Measurements from ENCODE around the gene BMERB1. TPM values are rescaled to one million over a fixed set of nuclear protein-coding genes. Genes with fewer than 3 reads are reported as not detected.

BMERB1 gene
- total RNA-seq, 1 donor from 2014 or later = 45.4 TPM

DNA sequence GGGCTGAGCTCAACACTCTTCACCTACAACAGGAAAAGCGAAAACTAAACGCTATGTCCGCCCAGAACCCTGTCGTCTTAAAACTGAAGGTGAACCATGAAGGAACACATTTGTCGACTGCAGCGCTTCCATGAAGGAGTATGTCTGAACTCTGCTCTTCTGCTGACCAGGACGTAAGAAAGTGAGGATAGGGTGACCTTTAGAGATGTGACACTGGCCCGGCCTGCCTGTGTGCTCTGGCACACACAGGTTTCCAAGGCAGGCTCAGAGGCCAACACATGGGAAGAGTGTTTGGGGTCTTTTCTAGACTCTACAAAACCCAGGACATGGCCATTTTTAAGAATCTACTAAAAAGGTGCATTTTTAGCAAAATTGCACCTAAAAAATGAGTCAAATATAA, 187.5 kb downstream of the BMERB1 start:
- TF ChIP-seq, protein P1, sequence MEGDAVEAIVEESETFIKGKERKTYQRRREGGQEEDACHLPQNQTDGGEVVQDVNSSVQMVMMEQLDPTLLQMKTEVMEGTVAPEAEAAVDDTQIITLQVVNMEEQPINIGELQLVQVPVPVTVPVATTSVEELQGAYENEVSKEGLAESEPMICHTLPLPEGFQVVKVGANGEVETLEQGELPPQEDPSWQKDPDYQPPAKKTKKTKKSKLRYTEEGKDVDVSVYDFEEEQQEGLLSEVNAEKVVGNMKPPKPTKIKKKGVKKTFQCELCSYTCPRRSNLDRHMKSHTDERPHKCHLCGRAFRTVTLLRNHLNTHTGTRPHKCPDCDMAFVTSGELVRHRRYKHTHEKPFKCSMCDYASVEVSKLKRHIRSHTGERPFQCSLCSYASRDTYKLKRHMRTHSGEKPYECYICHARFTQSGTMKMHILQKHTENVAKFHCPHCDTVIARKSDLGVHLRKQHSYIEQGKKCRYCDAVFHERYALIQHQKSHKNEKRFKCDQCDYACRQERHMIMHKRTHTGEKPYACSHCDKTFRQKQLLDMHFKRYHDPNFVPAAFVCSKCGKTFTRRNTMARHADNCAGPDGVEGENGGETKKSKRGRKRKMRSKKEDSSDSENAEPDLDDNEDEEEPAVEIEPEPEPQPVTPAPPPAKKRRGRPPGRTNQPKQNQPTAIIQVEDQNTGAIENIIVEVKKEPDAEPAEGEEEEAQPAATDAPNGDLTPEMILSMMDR (IDR thresholded peaks at IDR 0.05) = no peak
- DNase-seq (ENCODE audit: low spot score in 2 of 2) = no peak
- intact Hi-C loops (cut with DNase I) = no loop called here
- Histone ChIP-seq H3K27me3 (no peaks in the 10 kb centered on the region), H3K27ac (no peak overlapping the region), H3K36me3 (peaks cover 53 to 65% of the 10 kb centered on the region in 2 donors), H3K9me3 (no peaks in the 10 kb centered on the region), H3K4me1 (peaks cover 0 to 13% of the 10 kb centered on the region in 2 donors), H3K4me3 (no peak overlapping the region)

DNA sequence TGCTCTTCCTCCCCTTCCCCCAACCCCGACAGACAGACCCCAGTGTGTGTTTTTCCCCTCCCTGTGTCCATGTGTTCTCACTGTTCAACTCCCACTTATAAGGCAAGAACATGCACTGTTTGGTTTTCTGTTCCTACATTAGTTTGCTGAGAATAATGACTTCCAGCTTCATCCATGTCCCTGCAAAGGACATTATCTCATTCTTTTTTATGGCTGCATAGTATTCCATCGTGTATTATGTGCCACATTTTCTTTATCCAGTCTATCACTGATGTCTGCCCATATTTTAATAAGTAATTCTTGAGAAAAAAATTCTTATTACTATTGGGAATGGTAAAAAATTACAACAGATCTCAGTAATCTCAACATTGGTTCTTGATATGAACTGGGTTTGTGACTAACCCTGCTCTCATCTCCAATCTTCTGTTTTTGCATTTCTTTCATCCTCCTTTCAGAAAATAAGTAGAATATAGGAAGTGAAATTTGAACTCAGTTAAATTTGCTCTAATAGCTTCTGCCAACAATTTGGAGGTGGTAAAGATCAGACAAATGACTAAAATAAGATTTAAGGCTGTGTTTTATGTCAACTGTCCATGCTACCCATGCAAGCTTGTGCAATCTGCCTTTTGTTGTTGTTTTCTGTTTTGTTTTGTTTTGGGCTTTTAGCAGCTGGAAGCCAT, 197.5 kb downstream of the BMERB1 start:
- no peak for DNase-seq (ENCODE audit: low spot score in 2 of 2)
- Histone ChIP-seq H3K27ac (no peak overlapping the region), H3K4me3 (no peak overlapping the region), H3K27me3 (no peaks in the 10 kb centered on the region), H3K36me3 (peaks cover 67 to 75% of the 10 kb centered on the region in 2 donors), H3K9me3 (no peaks in the 10 kb centered on the region), H3K4me1 (no peaks in the 10 kb centered on the region)
- TF ChIP-seq, protein P1 (IDR thresholded peaks at IDR 0.05) = no peak
- intact Hi-C loops (cut with DNase I) = no loop called here

DNA sequence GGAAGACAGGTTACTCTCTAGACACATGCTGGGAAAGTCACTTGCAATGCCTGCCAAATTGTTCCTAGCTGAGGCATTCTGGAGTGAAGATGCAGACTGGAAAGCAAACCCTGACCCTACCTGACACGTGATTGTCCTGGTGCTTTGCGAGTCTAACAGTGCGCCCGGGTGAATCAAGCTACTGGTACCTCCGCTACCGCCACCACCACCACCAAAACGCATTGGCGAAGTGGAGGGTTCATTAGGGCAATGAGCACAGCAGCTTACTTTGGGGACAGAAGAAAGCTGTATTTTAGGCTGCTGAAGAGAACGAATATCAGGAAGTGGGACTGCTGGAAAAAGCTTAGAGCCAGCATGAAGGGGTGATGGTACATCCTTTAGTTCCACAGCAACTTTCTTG, 201.5 kb downstream of the BMERB1 start:
- Histone ChIP-seq H3K4me1 (no peaks in the 10 kb centered on the region), H3K36me3 (peaks cover 69 to 79% of the 10 kb centered on the region in 2 donors), H3K27me3 (no peaks in the 10 kb centered on the region), H3K27ac (no peak overlapping the region), H3K4me3 (no peak overlapping the region), H3K9me3 (no peaks in the 10 kb centered on the region)
- TF ChIP-seq, protein P1 (IDR thresholded peaks at IDR 0.05) = no peak
- no peak for DNase-seq (ENCODE audit: low spot score in 2 of 2)
- intact Hi-C loops (cut with DNase I) = no loop called here

DNA sequence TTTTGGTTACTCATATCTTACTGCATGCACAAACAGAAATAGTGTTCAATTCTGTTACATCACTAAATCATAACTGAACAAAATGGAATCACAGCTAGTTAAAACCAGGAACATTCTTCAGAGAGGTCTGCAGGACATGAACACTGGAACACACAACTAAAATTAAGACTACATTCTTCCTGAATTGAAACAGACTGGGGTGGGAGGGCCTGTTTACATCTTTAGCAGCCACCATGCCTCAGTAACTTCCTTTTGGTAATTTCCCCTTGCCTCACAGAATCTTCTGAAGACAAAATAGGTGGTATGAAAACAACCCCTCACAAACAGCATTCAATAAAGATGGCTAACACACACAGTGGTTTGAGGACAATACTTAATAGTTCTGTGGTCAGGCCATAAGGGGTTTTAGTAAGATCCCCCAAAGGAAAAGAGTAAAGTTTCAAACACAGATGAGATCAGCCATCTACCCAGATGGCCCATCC, 202.0 kb downstream of the BMERB1 start:
- H3K4me3 ChIP-seq = no peak overlapping the region
- H3K9me3 ChIP-seq = no peaks in the 10 kb centered on the region
- intact Hi-C loops (cut with DNase I) = no loop called here
- no peak overlapping the region for H3K27ac ChIP-seq
- H3K36me3 ChIP-seq = peaks cover 64 to 74% of the 10 kb centered on the region in 2 donors
- TF ChIP-seq, protein P1 (IDR thresholded peaks at IDR 0.05) = no peak
- DNase-seq (ENCODE audit: low spot score in 2 of 2) = no peak
- H3K4me1 ChIP-seq = no peaks in the 10 kb centered on the region
- H3K27me3 ChIP-seq = no peaks in the 10 kb centered on the region

Other genes starting within 250 kb of the BMERB1 start
- gene NPIPA5, start 56.3 kb upstream of the BMERB1 start, total RNA-seq = not detected
- 0.75 TPM for gene MPV17L, start 38.8 kb upstream of the BMERB1 start, total RNA-seq
- gene MARF1, start 208.6 kb downstream of the BMERB1 start, total RNA-seq = 16.0 TPM
- 21.9 TPM for gene NDE1, start 215.7 kb downstream of the BMERB1 start, total RNA-seq